ENCODE data around the gene ZSWIM5. TPM values are rescaled to one million over a fixed set of nuclear protein-coding genes. Genes with fewer than 3 reads are reported as not detected.

The ZSWIM5 gene
- total RNA-seq, 4 donors from 2014 or later = 2.1 to 3.7 (median 2.5) TPM

DNA sequence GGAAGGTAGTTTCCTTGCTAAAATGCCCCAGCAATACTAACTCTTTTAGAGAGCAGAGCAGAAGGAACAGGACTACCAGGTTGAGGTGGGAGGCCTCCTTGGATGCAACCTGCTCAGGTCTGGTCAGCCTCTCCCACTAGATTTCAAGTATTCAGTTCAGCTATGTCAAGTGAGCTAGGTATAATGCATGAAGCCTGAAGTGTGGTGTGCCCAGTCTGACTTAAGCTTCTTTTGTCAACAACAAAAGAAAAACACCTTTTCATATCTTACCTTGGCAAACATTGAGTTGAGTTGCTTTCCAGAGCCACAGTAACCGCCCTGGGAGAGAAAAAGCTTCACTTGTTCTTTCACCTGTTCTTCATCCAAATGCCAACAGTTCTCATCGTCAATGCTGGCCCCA is 146.6 kb downstream of the ZSWIM5 start:
- no peak for TF ChIP-seq EP300 (IDR thresholded peaks at IDR 0.05)
- no peak for TF ChIP-seq POLR2A (IDR thresholded peaks at IDR 0.05)
- TF ChIP-seq, protein P1, sequence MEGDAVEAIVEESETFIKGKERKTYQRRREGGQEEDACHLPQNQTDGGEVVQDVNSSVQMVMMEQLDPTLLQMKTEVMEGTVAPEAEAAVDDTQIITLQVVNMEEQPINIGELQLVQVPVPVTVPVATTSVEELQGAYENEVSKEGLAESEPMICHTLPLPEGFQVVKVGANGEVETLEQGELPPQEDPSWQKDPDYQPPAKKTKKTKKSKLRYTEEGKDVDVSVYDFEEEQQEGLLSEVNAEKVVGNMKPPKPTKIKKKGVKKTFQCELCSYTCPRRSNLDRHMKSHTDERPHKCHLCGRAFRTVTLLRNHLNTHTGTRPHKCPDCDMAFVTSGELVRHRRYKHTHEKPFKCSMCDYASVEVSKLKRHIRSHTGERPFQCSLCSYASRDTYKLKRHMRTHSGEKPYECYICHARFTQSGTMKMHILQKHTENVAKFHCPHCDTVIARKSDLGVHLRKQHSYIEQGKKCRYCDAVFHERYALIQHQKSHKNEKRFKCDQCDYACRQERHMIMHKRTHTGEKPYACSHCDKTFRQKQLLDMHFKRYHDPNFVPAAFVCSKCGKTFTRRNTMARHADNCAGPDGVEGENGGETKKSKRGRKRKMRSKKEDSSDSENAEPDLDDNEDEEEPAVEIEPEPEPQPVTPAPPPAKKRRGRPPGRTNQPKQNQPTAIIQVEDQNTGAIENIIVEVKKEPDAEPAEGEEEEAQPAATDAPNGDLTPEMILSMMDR (IDR thresholded peaks at IDR 0.05) = no peak
- Histone ChIP-seq H3K27me3 (no peaks in the 10 kb centered on the region), H3K27ac (no peak overlapping the region), H3K4me1 (no peaks in the 10 kb centered on the region), H3K9me3 (no peaks in the 10 kb centered on the region), H3K4me3 (no peak overlapping the region), H3K36me3 (peaks cover 0 to 42% (median 0%) of the 10 kb centered on the region in 3 donors)
- 77 to 91% methylated on average over 2 of the region's 2 CpGs for WGBS, 2 donors
- DNase-seq (ENCODE audit: low spot score in 2 of 2) = no peak

DNA sequence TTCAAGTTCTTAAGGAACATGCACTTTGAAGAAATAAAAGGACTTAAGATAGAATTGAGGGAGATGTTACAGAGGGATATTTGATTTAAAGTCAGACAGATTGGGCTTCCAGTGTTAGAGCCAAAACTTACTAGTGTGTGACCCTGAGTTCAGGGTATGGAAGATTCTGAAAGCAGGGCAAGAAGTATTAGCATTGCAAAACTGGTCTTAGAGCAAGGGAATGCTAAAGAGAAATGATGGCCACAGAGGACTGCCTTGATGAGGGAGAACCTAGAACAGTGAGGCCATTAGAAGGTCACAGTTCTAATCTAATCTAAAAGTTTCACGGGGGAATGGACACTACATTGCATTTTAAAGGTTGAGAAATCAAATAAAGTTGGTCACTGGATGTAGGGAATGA is 148.9 kb downstream of the ZSWIM5 start:
- DNase-seq (ENCODE audit: low spot score in 2 of 2) = no peak
- H3K9me3 ChIP-seq = no peaks in the 10 kb centered on the region
- H3K27me3 ChIP-seq = no peaks in the 10 kb centered on the region
- TF ChIP-seq POLR2A (IDR thresholded peaks at IDR 0.05) (no peak), EP300 (IDR thresholded peaks at IDR 0.05) (no peak)
- TF ChIP-seq, protein P1 (IDR thresholded peaks at IDR 0.05) = no peak
- peaks cover 0 to 42% (median 0%) of the 10 kb centered on the region in 3 donors for H3K36me3 ChIP-seq
- no peak overlapping the region for H3K4me3 ChIP-seq
- H3K4me1 ChIP-seq = no peaks in the 10 kb centered on the region
- 67 to 86% methylated on average over 1 of the region's 1 CpG for WGBS, 2 donors
- no peak overlapping the region for H3K27ac ChIP-seq

DNA sequence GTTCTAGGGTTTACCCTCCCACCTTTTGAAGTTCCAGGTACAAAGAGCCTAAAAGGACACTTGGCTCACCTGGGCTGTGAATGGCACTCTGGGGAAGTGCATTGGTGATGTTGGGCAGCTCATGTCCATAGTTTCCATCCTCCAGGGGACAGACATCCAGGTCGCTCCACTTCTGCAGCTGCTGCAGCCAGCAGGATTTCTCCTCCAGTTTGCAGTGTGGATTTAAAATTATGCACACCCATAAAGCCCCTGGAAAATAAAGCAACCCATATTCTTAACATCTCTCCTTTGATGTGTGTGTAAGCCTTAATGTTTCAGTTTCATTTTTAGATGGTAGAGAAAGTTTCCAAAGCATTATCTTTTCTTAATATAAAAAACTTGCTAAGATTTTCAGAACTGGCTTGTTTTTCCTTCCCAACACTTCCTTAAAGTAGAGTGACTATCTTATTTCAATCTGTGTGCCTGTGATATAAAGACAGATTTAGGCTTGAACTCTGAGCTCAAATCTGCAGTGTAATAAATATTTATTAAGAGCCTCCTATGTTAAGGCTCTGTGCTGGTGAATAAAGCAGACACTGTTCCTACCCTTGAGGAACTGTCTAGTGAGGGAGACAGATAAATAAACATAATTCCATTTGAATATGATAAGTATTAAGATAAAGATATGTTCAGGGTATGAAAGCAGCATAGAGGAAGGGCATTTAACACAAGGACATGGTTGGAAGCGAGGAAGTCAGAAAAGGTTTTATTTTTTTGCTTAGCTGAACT is 155.2 kb downstream of the ZSWIM5 start:
- 46 to 53% methylated on average over 2 of the region's 2 CpGs for WGBS, 2 donors
- Histone ChIP-seq H3K27ac (peak overlapping the region in 1 of 4 donors; percentile 6), H3K36me3 (peaks cover 0 to 7% (median 0%) of the 10 kb centered on the region in 3 donors), H3K9me3 (no peaks in the 10 kb centered on the region), H3K27me3 (no peaks in the 10 kb centered on the region), H3K4me1 (no peaks in the 10 kb centered on the region), H3K4me3 (no peak overlapping the region)
- no peak for DNase-seq (ENCODE audit: low spot score in 2 of 2)
- TF ChIP-seq, protein P1 (IDR thresholded peaks at IDR 0.05) = no peak
- TF ChIP-seq POLR2A (IDR thresholded peaks at IDR 0.05) = no peak
- TF ChIP-seq EP300 (IDR thresholded peaks at IDR 0.05) = no peak

DNA sequence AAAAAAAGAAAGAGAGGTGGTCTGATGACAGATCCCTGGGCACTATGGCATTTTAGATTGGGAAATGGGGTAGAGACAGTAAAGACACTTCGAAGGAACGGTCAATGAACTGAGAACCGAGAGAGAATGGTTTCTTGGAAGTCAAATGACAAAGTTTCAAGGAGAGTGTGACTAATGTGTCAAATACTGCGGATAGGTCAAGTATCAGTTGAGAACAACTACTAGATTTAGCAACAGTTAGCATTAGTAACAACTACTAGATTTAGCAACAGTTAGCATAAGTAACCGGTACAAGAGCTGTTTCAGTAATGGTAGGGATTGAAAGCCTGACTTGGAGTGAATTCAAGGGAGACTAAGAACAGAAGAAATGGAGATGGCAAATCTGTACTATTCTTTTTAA is 159.4 kb downstream of the ZSWIM5 start:
- TF ChIP-seq EP300 (IDR thresholded peaks at IDR 0.05) (no peak), POLR2A (IDR thresholded peaks at IDR 0.05) (no peak)
- TF ChIP-seq, protein P1 (IDR thresholded peaks at IDR 0.05) = no peak
- H3K27ac ChIP-seq = no peak overlapping the region
- no peak overlapping the region for H3K4me3 ChIP-seq
- no peak for DNase-seq (ENCODE audit: low spot score in 2 of 2)
- peaks cover 0 to 8% (median 0%) of the 10 kb centered on the region in 3 donors for H3K36me3 ChIP-seq
- H3K9me3 ChIP-seq = no peaks in the 10 kb centered on the region
- WGBS, 2 donors = 90 to 94% methylated on average over 5 of the region's 5 CpGs
- no peaks in the 10 kb centered on the region for H3K4me1 ChIP-seq
- no peaks in the 10 kb centered on the region for H3K27me3 ChIP-seq

DNA sequence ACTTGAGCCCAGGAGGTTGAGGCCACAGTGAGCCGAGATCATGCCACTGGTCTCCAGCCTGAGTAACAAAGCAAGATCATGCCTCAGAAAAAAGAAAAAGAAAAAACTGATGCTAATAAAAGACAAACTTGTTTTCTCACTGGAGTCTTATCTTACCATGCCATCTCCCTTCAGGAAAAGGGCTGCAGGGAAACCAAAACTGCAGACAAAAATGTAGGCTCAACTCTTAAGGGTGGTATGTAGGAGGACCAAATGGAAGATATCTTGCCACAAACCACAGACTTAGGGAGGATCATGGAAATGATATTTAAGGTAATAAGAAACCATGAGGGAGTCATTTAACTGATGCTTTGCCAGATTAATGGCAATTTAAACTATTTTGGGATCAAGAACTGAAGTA is 161.5 kb downstream of the ZSWIM5 start:
- Histone ChIP-seq H3K4me1 (no peaks in the 10 kb centered on the region), H3K27ac (no peak overlapping the region), H3K9me3 (no peaks in the 10 kb centered on the region), H3K4me3 (no peak overlapping the region), H3K36me3 (peaks cover 0 to 8% (median 0%) of the 10 kb centered on the region in 3 donors), H3K27me3 (no peaks in the 10 kb centered on the region)
- WGBS, 2 donors = 79 to 100% methylated on average over 1 of the region's 1 CpG
- TF ChIP-seq EP300 (IDR thresholded peaks at IDR 0.05) (no peak), POLR2A (IDR thresholded peaks at IDR 0.05) (no peak)
- TF ChIP-seq, protein P1 (IDR thresholded peaks at IDR 0.05) = no peak
- DNase-seq (ENCODE audit: low spot score in 2 of 2) = no peak

All from tibial nerve (tissue), 4 donors.